IPS-18a (cell line): ENCODE measurements around the gene RAB42.
"Not testable (repeated sequence)": the region's sequence is repeated elsewhere in the genome, so short reads cannot be mapped to it uniquely, and the experiment has no call there.

Experiments used
- H3K27ac ChIP-seq: one replicate; pipeline ENCODE4 v1.5.1; 2013; ENCODE audit warnings: low read length
- H3K27me3 ChIP-seq: one replicate; pipeline ENCODE4 v1.6.1; 2013; ENCODE audit warnings: mild to moderate bottlenecking, low read length; ENCODE audit not compliant: control insufficient read depth, insufficient read depth
- H3K36me3 ChIP-seq: one replicate; pipeline ENCODE4 v1.6.1; 2013; ENCODE audit warnings: low read depth, low read length; ENCODE audit not compliant: control insufficient read depth
- H3K4me1 ChIP-seq: one replicate; pipeline ENCODE4 v1.6.1; 2013; ENCODE audit warnings: low read depth, low read length; ENCODE audit not compliant: control insufficient read depth
- H3K4me3 ChIP-seq: one replicate; pipeline ENCODE4 v1.5.1; 2013; ENCODE audit warnings: low read length
- H3K9ac ChIP-seq: one replicate; pipeline ENCODE4 v1.6.1; 2013; ENCODE audit warnings: mild to moderate bottlenecking, low read length, moderate library complexity
- H3K9me3 ChIP-seq: one replicate; pipeline ENCODE4 v1.6.1; 2013; ENCODE audit warnings: low read depth, low read length; ENCODE audit not compliant: control insufficient read depth

The RAB42 gene

GRCh38 chr1:28572891-28573290 is 19.2 kb upstream of the RAB42 start:
- H3K4me3 ChIP-seq, H3K27ac ChIP-seq, H3K4me1 ChIP-seq, H3K27me3 ChIP-seq, H3K9me3 ChIP-seq, H3K9ac ChIP-seq: not testable (repeated sequence)
- peaks cover 29% of the 10 kb centered on the region for H3K36me3 ChIP-seq

- H3K4me1 ChIP-seq = no peaks in the 10 kb centered on the region
- no peak overlapping the region for H3K9ac ChIP-seq
- H3K27me3 ChIP-seq = no peaks in the 10 kb centered on the region
- H3K27ac ChIP-seq = no peak overlapping the region
- peaks cover 30% of the 10 kb centered on the region for H3K36me3 ChIP-seq
- no peak overlapping the region for H3K4me3 ChIP-seq
- H3K9me3 ChIP-seq = no peaks in the 10 kb centered on the region
Measured at GRCh38 chr1:28573564-28573963, 18.5 kb upstream of the RAB42 start.

- Histone ChIP-seq H3K4me1 (peaks cover 7% of the 10 kb centered on the region), H3K4me3 (no peak overlapping the region), H3K27me3 (peaks cover 3% of the 10 kb centered on the region), H3K9ac (no peak overlapping the region), H3K27ac (no peak overlapping the region), H3K9me3 (no peaks in the 10 kb centered on the region), H3K36me3 (peaks cover 43% of the 10 kb centered on the region)
Measured at GRCh38 chr1:28577052-28577678, 14.9 kb upstream of the RAB42 start.

- Histone ChIP-seq H3K4me1 (peaks cover 10% of the 10 kb centered on the region), H3K36me3 (peaks cover 43% of the 10 kb centered on the region), H3K9ac (no peak overlapping the region), H3K4me3 (no peak overlapping the region), H3K9me3 (no peaks in the 10 kb centered on the region), H3K27me3 (peaks cover 7% of the 10 kb centered on the region), H3K27ac (no peak overlapping the region)
Measured at GRCh38 chr1:28577738-28578536, 14.1 kb upstream of the RAB42 start.

GRCh38 chr1:28578696-28579218 is 13.3 kb upstream of the RAB42 start:
- Histone ChIP-seq H3K27me3 (peaks cover 7% of the 10 kb centered on the region), H3K4me3 (no peak overlapping the region), H3K9me3 (no peaks in the 10 kb centered on the region), H3K27ac (no peak overlapping the region), H3K36me3 (peaks cover 43% of the 10 kb centered on the region), H3K4me1 (peaks cover 10% of the 10 kb centered on the region), H3K9ac (no peak overlapping the region)

GRCh38 chr1:28579401-28579800 is 12.7 kb upstream of the RAB42 start:
- Histone ChIP-seq H3K27ac (no peak overlapping the region), H3K4me3 (peak overlapping the region; percentile 95), H3K9ac (no peak overlapping the region), H3K9me3 (no peaks in the 10 kb centered on the region), H3K36me3 (peaks cover 43% of the 10 kb centered on the region), H3K4me1 (peaks cover 10% of the 10 kb centered on the region), H3K27me3 (peaks cover 7% of the 10 kb centered on the region)

GRCh38 chr1:28580722-28581530 is 11.1 kb upstream of the RAB42 start:
- peaks cover 38% of the 10 kb centered on the region for H3K36me3 ChIP-seq
- peaks cover 7% of the 10 kb centered on the region for H3K27me3 ChIP-seq
- H3K27ac ChIP-seq = no peak overlapping the region
- peak overlapping the region; percentile 95 for H3K4me3 ChIP-seq
- H3K9me3 ChIP-seq = no peaks in the 10 kb centered on the region
- H3K4me1 ChIP-seq = peaks cover 10% of the 10 kb centered on the region
- H3K9ac ChIP-seq = peak overlapping the region; percentile 84

- peaks cover 38% of the 10 kb centered on the region for H3K36me3 ChIP-seq
- H3K27me3 ChIP-seq = peaks cover 7% of the 10 kb centered on the region
- H3K4me1 ChIP-seq = peaks cover 10% of the 10 kb centered on the region
- peak overlapping the region; percentile 95 for H3K4me3 ChIP-seq
- H3K9me3 ChIP-seq = no peaks in the 10 kb centered on the region
- peak overlapping the region; percentile 84 for H3K9ac ChIP-seq
- H3K27ac ChIP-seq = no peak overlapping the region
Measured at GRCh38 chr1:28581531-28582247, 10.4 kb upstream of the RAB42 start.

GRCh38 chr1:28582248-28582615 is 9.8 kb upstream of the RAB42 start:
- Histone ChIP-seq H3K4me1 (peaks cover 10% of the 10 kb centered on the region), H3K9ac (peak overlapping the region; percentile 36), H3K36me3 (peaks cover 35% of the 10 kb centered on the region), H3K27ac (no peak overlapping the region), H3K27me3 (peaks cover 7% of the 10 kb centered on the region), H3K4me3 (peak overlapping the region; percentile 95), H3K9me3 (no peaks in the 10 kb centered on the region)

- not testable (repeated sequence) for H3K36me3 ChIP-seq, H3K9me3 ChIP-seq, H3K27ac ChIP-seq, H3K4me3 ChIP-seq, H3K9ac ChIP-seq
- Histone ChIP-seq H3K4me1 (peaks cover 13% of the 10 kb centered on the region), H3K27me3 (peaks cover 13% of the 10 kb centered on the region)
Measured at GRCh38 chr1:28586585-28587391, 5.3 kb upstream of the RAB42 start.
